Activated CD4-positive, alpha-beta T cell treated with anti-CD3 and anti-CD28 coated beads, Interleukin-2, amount 50 U/mL, for 4 hours (primary cell): ENCODE data around the gene GATC.

Experiments used
- DNase-seq, 2 experiments: peaks; one replicate each; pipeline ENCODE4 v3.0.0-alpha.2; 2020

Gene GATC

GRCh38 chr12:120498870-120499515 lies 52.7 kb downstream of the GATC start:
- DNase-seq, result no peak

- no peak for DNase-seq
Observed at GRCh38 chr12:120500581-120500980, 54.3 kb downstream of the GATC start.

- no peak for DNase-seq
Observed at GRCh38 chr12:120504587-120504986, 58.3 kb downstream of the GATC start.

GRCh38 chr12:120508537-120508936 lies 62.3 kb downstream of the GATC start:
- no peak for DNase-seq
